ENCODE results near the gene CCDC80. TPM values are rescaled to one million over a fixed set of nuclear protein-coding genes. Genes with fewer than 3 reads are reported as not detected.

Gene CCDC80
- total and polyA plus RNA-seq, 11 donors = 10.4 to 538 (median 87.2) TPM

GRCh38 chr3:112656043-112656442 lies 15.1 kb upstream of the CCDC80 start:
- intact Hi-C loops (cut with DNase I) = no loop called here

DNA sequence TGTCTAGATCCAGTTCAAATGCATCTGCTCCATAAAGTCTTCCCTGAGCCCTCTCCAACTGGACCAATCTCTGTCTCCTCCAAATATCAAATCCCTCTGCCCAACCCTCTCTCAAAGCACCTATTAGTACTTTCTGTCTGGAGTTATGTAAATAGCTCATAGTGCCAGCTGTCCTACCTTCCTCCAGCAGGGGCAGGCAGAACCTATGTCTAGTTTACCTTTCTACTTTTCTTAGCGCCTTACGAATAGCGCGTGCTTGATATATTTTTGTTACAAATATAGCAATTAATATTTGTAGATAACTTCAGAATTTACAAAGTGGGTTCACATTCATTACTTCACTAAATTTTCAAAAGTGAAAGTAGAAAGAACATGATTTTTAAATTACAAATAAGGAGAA lies 14.0 kb upstream of the CCDC80 start:
- intact Hi-C loops (cut with DNase I) = loop anchor here in 1 of 10 donors (5.0 kb wide), 1 partner anchor 157 kb away; no protein-coding TSS in a partner anchor
- H3K27me3 ChIP-seq = no peaks in the 10 kb centered on the region
- peak overlapping the region in 9 of 12 donors; percentile 37 to 83 (median 56) for H3K27ac ChIP-seq
- DNase-seq (no peak), ATAC-seq (no peak)
- no peak for TF ChIP-seq POLR2A (IDR thresholded peaks at IDR 0.05)
- TF ChIP-seq, protein P1, sequence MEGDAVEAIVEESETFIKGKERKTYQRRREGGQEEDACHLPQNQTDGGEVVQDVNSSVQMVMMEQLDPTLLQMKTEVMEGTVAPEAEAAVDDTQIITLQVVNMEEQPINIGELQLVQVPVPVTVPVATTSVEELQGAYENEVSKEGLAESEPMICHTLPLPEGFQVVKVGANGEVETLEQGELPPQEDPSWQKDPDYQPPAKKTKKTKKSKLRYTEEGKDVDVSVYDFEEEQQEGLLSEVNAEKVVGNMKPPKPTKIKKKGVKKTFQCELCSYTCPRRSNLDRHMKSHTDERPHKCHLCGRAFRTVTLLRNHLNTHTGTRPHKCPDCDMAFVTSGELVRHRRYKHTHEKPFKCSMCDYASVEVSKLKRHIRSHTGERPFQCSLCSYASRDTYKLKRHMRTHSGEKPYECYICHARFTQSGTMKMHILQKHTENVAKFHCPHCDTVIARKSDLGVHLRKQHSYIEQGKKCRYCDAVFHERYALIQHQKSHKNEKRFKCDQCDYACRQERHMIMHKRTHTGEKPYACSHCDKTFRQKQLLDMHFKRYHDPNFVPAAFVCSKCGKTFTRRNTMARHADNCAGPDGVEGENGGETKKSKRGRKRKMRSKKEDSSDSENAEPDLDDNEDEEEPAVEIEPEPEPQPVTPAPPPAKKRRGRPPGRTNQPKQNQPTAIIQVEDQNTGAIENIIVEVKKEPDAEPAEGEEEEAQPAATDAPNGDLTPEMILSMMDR (IDR thresholded peaks at IDR 0.05) = peak in 1 of 12 donors; percentile 13
- 96 to 98% (median 97%) methylated on average over 4 of the region's 4 CpGs for WGBS, 4 donors
- peaks cover 0 to 27% (median 0%) of the 10 kb centered on the region in 12 donors for H3K4me1 ChIP-seq
- no peaks in the 10 kb centered on the region for H3K9me3 ChIP-seq
- H3K4me3 ChIP-seq = no peak overlapping the region
- no peaks in the 10 kb centered on the region for H3K36me3 ChIP-seq

More at GRCh38 chr3:112656043-112656442, 15.1 kb upstream of the CCDC80 start:
- H3K4me3 ChIP-seq = no peak overlapping the region
- TF ChIP-seq, protein P1 (IDR thresholded peaks at IDR 0.05) = no peak
- TF ChIP-seq POLR2A (IDR thresholded peaks at IDR 0.05) = no peak
- H3K36me3 ChIP-seq = no peaks in the 10 kb centered on the region
- peak overlapping the region in 1 of 12 donors; percentile 26 for H3K27ac ChIP-seq
- no peaks in the 10 kb centered on the region for H3K27me3 ChIP-seq
- ATAC-seq (no peak), DNase-seq (no peak)
- H3K4me1 ChIP-seq = peaks cover 0 to 27% (median 0%) of the 10 kb centered on the region in 12 donors
- H3K9me3 ChIP-seq = no peaks in the 10 kb centered on the region

DNA sequence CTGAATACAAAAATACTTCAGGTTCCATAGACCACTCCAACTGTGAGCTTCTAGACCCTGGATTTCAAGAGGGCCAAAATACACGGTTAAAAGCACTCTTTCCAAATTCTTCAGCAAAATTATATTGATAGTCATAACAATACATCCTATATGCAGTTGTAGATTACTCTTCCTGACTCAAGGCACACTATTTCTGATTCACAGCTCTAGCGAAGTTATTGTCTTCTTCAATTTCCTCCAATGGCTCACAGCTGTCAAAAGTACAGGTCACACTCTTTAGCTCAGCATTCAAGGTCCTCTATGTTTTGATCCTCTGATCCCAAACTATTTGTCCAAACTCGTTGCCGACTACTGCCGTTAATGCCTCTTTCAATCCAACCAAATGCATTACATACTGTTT lies 13.5 kb upstream of the CCDC80 start:
- ATAC-seq (no peak), DNase-seq (no peak)
- 83 to 88% (median 84%) methylated on average over 5 of the region's 5 CpGs for WGBS, 4 donors
- no peak overlapping the region for H3K4me3 ChIP-seq
- TF ChIP-seq POLR2A (IDR thresholded peaks at IDR 0.05) = no peak
- TF ChIP-seq, protein P1 (IDR thresholded peaks at IDR 0.05) = no peak
- H3K9me3 ChIP-seq = no peaks in the 10 kb centered on the region
- H3K27me3 ChIP-seq = no peaks in the 10 kb centered on the region
- H3K4me1 ChIP-seq = peaks cover 0 to 27% (median 0%) of the 10 kb centered on the region in 12 donors
- H3K27ac ChIP-seq = peak overlapping the region in 11 of 12 donors; percentile 14 to 83 (median 50)
- no peaks in the 10 kb centered on the region for H3K36me3 ChIP-seq
- intact Hi-C loops (cut with DNase I) = loop anchor here in 1 of 10 donors (5.0 kb wide), 1 partner anchor 158 kb away; no protein-coding TSS in a partner anchor

- no peak for TF ChIP-seq POLR2A (IDR thresholded peaks at IDR 0.05)
- TF ChIP-seq, protein P1 (IDR thresholded peaks at IDR 0.05) = no peak
- Histone ChIP-seq H3K4me3 (no peak overlapping the region), H3K9me3 (no peaks in the 10 kb centered on the region), H3K4me1 (peaks cover 0 to 27% (median 0%) of the 10 kb centered on the region in 12 donors), H3K27ac (peak overlapping the region; percentile 20 to 83 (median 48)), H3K27me3 (no peaks in the 10 kb centered on the region), H3K36me3 (no peaks in the 10 kb centered on the region)
- peak; percentile 92 to 95 (median 93) for ATAC-seq
- peak; percentile 71 to 84 (median 77) for DNase-seq
- intact Hi-C loops (cut with DNase I) = loop anchor here in 1 of 10 donors (5.0 kb wide), 1 partner anchor 158 kb away; no protein-coding TSS in a partner anchor
- 60 to 77% (median 68%) methylated on average over 5 of the region's 5 CpGs for WGBS, 4 donors
Measured at GRCh38 chr3:112653881-112654300, 12.9 kb upstream of the CCDC80 start.

Data from heart left ventricle (tissue), 16 donors.